K562 (cell line): Measurements from ENCODE around the gene KLHL12. TPM values are rescaled to one million over a fixed set of nuclear protein-coding genes. Genes with fewer than 3 reads are reported as not detected.

ENCODE experiments used
- BRCA1 ChIP-seq, 2 experiments: fragments of 450-650 bp in 1 of 2; sonication (generic) in 1 of 2; formaldehyde crosslinking in 1 of 2; IDR thresholded peaks; 2 replicates each; pipeline versions ENCODE4 v1.5.0 to v1.6.1; 2017 to 2020; ENCODE audit warnings: mild to moderate bottlenecking in 1 of 2, missing genetic modification reagents in 1 of 2
- CAMTA2 ChIP-seq: fragments of 250-450 bp; sonication (Bioruptor Pico); conservative IDR thresholded peaks from 2 replicates; pipeline ENCODE4 v1.5.1; 2022
- DIDO1 ChIP-seq: fragments of 450-650 bp; IDR thresholded peaks from 2 replicates; pipeline ENCODE4 v1.6.1; 2016; ENCODE audit warnings: low read depth, missing biosample characterization, missing genetic modification characterization
- DLX4 ChIP-seq: fragments of 250-450 bp; sonication (Bioruptor Pico); IDR thresholded peaks from 2 replicates; pipeline ENCODE4 v1.6.1; 2021; ENCODE audit warnings: mild to moderate bottlenecking
- E2F5 ChIP-seq: sonication (generic); formaldehyde crosslinking; IDR thresholded peaks from 2 replicates; pipeline ENCODE4 v1.8.0; 2022; ENCODE audit warnings: mild to moderate bottlenecking, missing genetic modification reagents
- ERF ChIP-seq: fragments of 450-650 bp; formaldehyde crosslinking; IDR thresholded peaks from 2 replicates; pipeline ENCODE4 v1.4.0; 2020; ENCODE audit warnings: mild to moderate bottlenecking, mixed read lengths
- FOSL1 ChIP-seq: fragments of 200-800 bp; sonication (Bioruptor generic); conservative IDR thresholded peaks from 2 replicates; pipeline ENCODE4 v1.6.1; 2016; ENCODE audit warnings: missing genetic modification characterization, missing compliant biosample characterization
- LCOR ChIP-seq: sonication (generic); formaldehyde crosslinking; IDR thresholded peaks from 2 replicates; pipeline ENCODE4 v1.8.0; 2022; ENCODE audit warnings: mild to moderate bottlenecking, missing genetic modification reagents
- MTA1 ChIP-seq: fragments of 450-650 bp; IDR thresholded peaks from 2 replicates; pipeline ENCODE4 v1.6.1; 2017; ENCODE audit warnings: borderline replicate concordance
- NCOA2 ChIP-seq, 2 experiments: fragments of 450-650 bp; IDR thresholded peaks; 2 replicates each; pipeline ENCODE4 v1.6.1; 2018; ENCODE audit warnings: mild to moderate bottlenecking in 2 of 2, moderate library complexity in 1 of 2; ENCODE audit not compliant: partially characterized antibody in 2 of 2
- PREB ChIP-seq: sonication (generic); formaldehyde crosslinking; IDR thresholded peaks from 2 replicates; pipeline ENCODE4 v1.8.1; 2023; ENCODE audit warnings: mild to moderate bottlenecking, missing genetic modification reagents
- TCF7 ChIP-seq: sonication (generic); IDR thresholded peaks from 2 replicates; pipeline ENCODE4 v1.6.1; 2016; ENCODE audit warnings: antibody characterized with exemption, borderline replicate concordance
- XRCC5 ChIP-seq: fragments of 200-400 bp; formaldehyde crosslinking; IDR thresholded peaks from 2 replicates; pipeline ENCODE4 v1.6.1; 2017; ENCODE audit warnings: low read depth, mild to moderate bottlenecking, low read length
- ZMIZ1 ChIP-seq, 2 experiments: fragments of 150-350 bp in 1 of 2; IDR thresholded peaks; 2 replicates each; pipeline ENCODE4 v1.6.1; 2012 to 2016; ENCODE audit warnings: low read depth in 2 of 2, low read length in 2 of 2, mild to moderate bottlenecking in 1 of 2, moderate library complexity in 1 of 2
- ZNF717 ChIP-seq: fragments of 250-450 bp; sonication (Bioruptor Pico); IDR thresholded peaks from 2 replicates; pipeline ENCODE4 v1.5.0; 2021
- polyA plus RNA-seq, 8 experiments: library from polyadenylated mRNA; depleted of rRNA in 4 of 8; stranded (reverse) in 5 of 8; unstranded in 3 of 8; fragments of >200 nt; fragmentation: Nextera tagmentation in 2 of 8; fragmentation: Illumina TruSeq in 1 of 8; extraction: Ambion mirVana in 2 of 8; extraction: Trizol in 1 of 8; gene quantifications; 2 replicates each; pipeline versions ENCODE4 v1.2.1 to v1.2.3, GENCODE V29; 2011 to 2014; ENCODE audit warnings: inconsistent platforms in 1 of 8, missing spikeins in 1 of 8
- total RNA-seq, 7 experiments: library from RNA; depleted of rRNA in 6 of 7; stranded (reverse); fragments of >200 nt in 6 of 7; fragmentation: Illumina TruSeq in 2 of 7; extraction: Trizol in 2 of 7; gene quantifications; 2 replicates each; pipeline versions ENCODE4 v1.2.1 to v1.2.3, GENCODE V29; 2011 to 2021; ENCODE audit warnings: low replicate concordance in 1 of 7
- TF ChIP-seq, protein P1 (sequence below): sonication (generic); formaldehyde crosslinking; IDR thresholded peaks from 2 replicates; pipeline ENCODE4 v1.9.0; 2022; ENCODE audit warnings: mild to moderate bottlenecking, missing genetic modification reagents
- TF ChIP-seq, protein P2 (sequence below): sonication (generic); formaldehyde crosslinking; IDR thresholded peaks from 2 replicates; pipeline ENCODE4 v1.8.1; 2022; ENCODE audit warnings: missing genetic modification reagents
- TF ChIP-seq, protein P3 (sequence below): sonication (generic); IDR thresholded peaks from 2 replicates; pipeline ENCODE4 v1.6.1; 2016

Gene KLHL12
- total and polyA plus RNA-seq, 9 of the 15 experiments (the other 6 are each of a cell fraction or from before 2014, with no cell fraction given), result 23.1 to 85.1 (median 35.0) TPM

GRCh38 chr1:202944438-202944921 is 17.4 kb upstream of the KLHL12 start (continued):
- TF ChIP-seq LCOR (CRISPR knock-in tag) (peak; percentile 61; the same call in 1 of the 2 replicates), DIDO1 (tag) (no peak), XRCC5 (no peak; the same call in 1 of the 2 replicates), TCF7 (no peak), MTA1 (0 out of 2 replicates have a peak, but pooled peaks have one; percentile 66), BRCA1 (IDR thresholded peaks at IDR 0.05) (no peak), BRCA1 (CRISPR knock-in tag; IDR thresholded peaks at IDR 0.05) (no peak), DLX4 (no peak), E2F5 (CRISPR knock-in tag) (no peak), CAMTA2 (no peak), NCOA2 (IDR thresholded peaks at IDR 0.05; ENCODE audit: partially characterized antibody in 2 of 2) (no peak), PREB (CRISPR knock-in tag) (no peak), ERF (CRISPR knock-in tag) (no peak), ZNF717 (CRISPR knock-in tag) (no peak), ZMIZ1 (IDR thresholded peaks at IDR 0.05; ENCODE audit: low read depth in 2 of 2, low read length in 2 of 2) (peak in 1 of 2 experiments; percentile 85; a peak in 2 of 4 replicates), FOSL1 (tag) (peak; percentile 62)
- TF ChIP-seq, protein P1, sequence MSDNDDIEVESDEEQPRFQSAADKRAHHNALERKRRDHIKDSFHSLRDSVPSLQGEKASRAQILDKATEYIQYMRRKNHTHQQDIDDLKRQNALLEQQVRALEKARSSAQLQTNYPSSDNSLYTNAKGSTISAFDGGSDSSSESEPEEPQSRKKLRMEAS (CRISPR knock-in tag), result no peak; the same call in 1 of the 2 replicates
- TF ChIP-seq, protein P2, sequence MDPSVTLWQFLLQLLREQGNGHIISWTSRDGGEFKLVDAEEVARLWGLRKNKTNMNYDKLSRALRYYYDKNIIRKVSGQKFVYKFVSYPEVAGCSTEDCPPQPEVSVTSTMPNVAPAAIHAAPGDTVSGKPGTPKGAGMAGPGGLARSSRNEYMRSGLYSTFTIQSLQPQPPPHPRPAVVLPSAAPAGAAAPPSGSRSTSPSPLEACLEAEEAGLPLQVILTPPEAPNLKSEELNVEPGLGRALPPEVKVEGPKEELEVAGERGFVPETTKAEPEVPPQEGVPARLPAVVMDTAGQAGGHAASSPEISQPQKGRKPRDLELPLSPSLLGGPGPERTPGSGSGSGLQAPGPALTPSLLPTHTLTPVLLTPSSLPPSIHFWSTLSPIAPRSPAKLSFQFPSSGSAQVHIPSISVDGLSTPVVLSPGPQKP (CRISPR knock-in tag), result no peak
- TF ChIP-seq, protein P3, sequence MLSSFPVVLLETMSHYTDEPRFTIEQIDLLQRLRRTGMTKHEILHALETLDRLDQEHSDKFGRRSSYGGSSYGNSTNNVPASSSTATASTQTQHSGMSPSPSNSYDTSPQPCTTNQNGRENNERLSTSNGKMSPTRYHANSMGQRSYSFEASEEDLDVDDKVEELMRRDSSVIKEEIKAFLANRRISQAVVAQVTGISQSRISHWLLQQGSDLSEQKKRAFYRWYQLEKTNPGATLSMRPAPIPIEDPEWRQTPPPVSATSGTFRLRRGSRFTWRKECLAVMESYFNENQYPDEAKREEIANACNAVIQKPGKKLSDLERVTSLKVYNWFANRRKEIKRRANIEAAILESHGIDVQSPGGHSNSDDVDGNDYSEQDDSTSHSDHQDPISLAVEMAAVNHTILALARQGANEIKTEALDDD, result peak; percentile 66; the same call in 1 of the 2 replicates
